Nephron progenitor cell (in vitro differentiated cells): ENCODE data around the gene PKP2.
"Not testable (repeated sequence)": the region's sequence is repeated elsewhere in the genome, so short reads cannot be mapped to it uniquely, and the experiment has no call there.

Source experiments
- DNase-seq: peaks from one replicate; pipeline ENCODE4 v3.0.0; 2021
- H3K27ac Mint-ChIP-seq: 2 replicates; pipeline ENCODE4 v1.8.0; 2021; ENCODE audit warnings: mild to moderate bottlenecking, moderate library complexity, mixed read lengths
- H3K27me3 Mint-ChIP-seq: 2 replicates; pipeline ENCODE4 v1.8.0; 2021; ENCODE audit warnings: mild to moderate bottlenecking, low read depth, mixed read lengths; ENCODE audit not compliant: poor library complexity
- H3K36me3 Mint-ChIP-seq: 2 replicates; pipeline ENCODE4 v1.8.0; 2021; ENCODE audit warnings: low read depth, mixed read lengths
- H3K4me1 Mint-ChIP-seq: 2 replicates; pipeline ENCODE4 v1.8.0; 2021; ENCODE audit warnings: mixed read lengths
- H3K4me3 Mint-ChIP-seq: 2 replicates; pipeline ENCODE4 v1.8.0; 2021; ENCODE audit warnings: mild to moderate bottlenecking, moderate library complexity, mixed read lengths
- H3K9me3 Mint-ChIP-seq: 2 replicates; pipeline ENCODE4 v1.8.0; 2021; ENCODE audit warnings: mild to moderate bottlenecking, moderate library complexity, mixed read lengths
- CTCF ChIP-seq: fragments of 200-600 bp; sonication (generic); IDR thresholded peaks from 2 replicates; pipeline ENCODE4 v1.5.0; 2021; ENCODE audit warnings: antibody characterized with exemption

Gene PKP2

GRCh38 chr12:32889011-32889760 is 7.4 kb downstream of the PKP2 start:
- H3K36me3 Mint-ChIP-seq, result no peaks in the 10 kb centered on the region
- H3K4me1 Mint-ChIP-seq, result peaks cover 53% of the 10 kb centered on the region
- H3K9me3 Mint-ChIP-seq, result no peaks in the 10 kb centered on the region
- H3K27me3 Mint-ChIP-seq, result peaks cover 10% of the 10 kb centered on the region
- H3K4me3 Mint-ChIP-seq, result no peak overlapping the region
- no peak overlapping the region for H3K27ac Mint-ChIP-seq
- TF ChIP-seq CTCF, result no peak
- no peak for DNase-seq

GRCh38 chr12:32887058-32887457 is 9.5 kb downstream of the PKP2 start:
- Mint-ChIP-seq H3K9me3 (no peaks in the 10 kb centered on the region), H3K27me3 (no peaks in the 10 kb centered on the region), H3K4me3 (no peak overlapping the region), H3K36me3 (no peaks in the 10 kb centered on the region), H3K27ac (no peak overlapping the region), H3K4me1 (peaks cover 51% of the 10 kb centered on the region)
- TF ChIP-seq CTCF, result no peak
- DNase-seq, result no peak

- peaks cover 53% of the 10 kb centered on the region for H3K4me1 Mint-ChIP-seq
- DNase-seq, result no peak
- no peaks in the 10 kb centered on the region for H3K27me3 Mint-ChIP-seq
- H3K36me3 Mint-ChIP-seq, result no peaks in the 10 kb centered on the region
- no peak overlapping the region for H3K4me3 Mint-ChIP-seq
- H3K9me3 Mint-ChIP-seq, result no peaks in the 10 kb centered on the region
- no peak for TF ChIP-seq CTCF
- no peak overlapping the region for H3K27ac Mint-ChIP-seq
These were observed 10.7 kb downstream of the PKP2 start for GRCh38 chr12:32885831-32886230.

DNA sequence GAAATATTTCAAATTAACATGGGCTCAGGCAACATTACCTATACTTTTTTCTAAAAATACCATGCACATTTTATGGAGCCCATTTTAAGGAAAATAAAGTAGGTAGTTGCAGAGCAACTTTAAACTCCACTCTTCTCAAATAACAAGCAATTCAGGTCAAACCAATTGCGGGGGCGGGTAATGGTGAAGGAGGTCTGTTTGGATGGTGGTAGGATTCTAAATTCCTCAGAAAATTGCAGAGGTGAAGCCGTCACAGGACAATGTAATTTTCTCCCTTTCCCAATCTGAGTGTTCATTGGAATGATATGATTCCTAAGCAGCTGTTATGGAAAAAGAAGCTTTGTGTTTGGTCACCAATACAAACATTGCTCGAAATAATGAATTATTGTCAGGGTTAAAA is 11.6 kb downstream of the PKP2 start:
- Mint-ChIP-seq H3K27ac (no peak overlapping the region), H3K4me3 (no peak overlapping the region), H3K36me3 (no peaks in the 10 kb centered on the region), H3K27me3 (no peaks in the 10 kb centered on the region), H3K4me1 (peaks cover 61% of the 10 kb centered on the region), H3K9me3 (no peaks in the 10 kb centered on the region)
- DNase-seq, result no peak
- no peak for TF ChIP-seq CTCF

DNA sequence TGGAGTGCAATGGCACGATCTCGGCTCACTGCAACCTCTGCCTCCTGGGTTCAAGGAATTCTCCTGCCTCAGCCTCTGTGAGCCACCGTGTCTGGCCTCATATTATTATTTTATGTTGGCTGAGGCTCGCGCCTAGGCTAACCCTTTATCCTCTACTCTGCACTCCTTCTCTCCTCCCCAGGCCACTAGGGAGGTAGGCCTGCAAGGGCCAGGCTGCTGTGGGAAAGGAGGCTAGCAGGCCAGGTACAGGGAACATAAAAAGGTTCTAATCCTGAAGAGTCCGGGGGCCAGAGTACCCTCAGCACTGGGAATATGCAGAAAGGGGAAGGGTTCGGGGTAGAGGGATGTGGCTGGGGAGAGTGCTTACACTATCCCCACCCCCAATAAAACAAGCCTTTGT is 14.9 kb downstream of the PKP2 start:
- no peaks in the 10 kb centered on the region for H3K27me3 Mint-ChIP-seq
- no peaks in the 10 kb centered on the region for H3K9me3 Mint-ChIP-seq
- H3K36me3 Mint-ChIP-seq, result no peaks in the 10 kb centered on the region
- TF ChIP-seq CTCF, result no peak
- H3K4me1 Mint-ChIP-seq, result peaks cover 58% of the 10 kb centered on the region
- no peak for DNase-seq
- H3K4me3 Mint-ChIP-seq, result no peak overlapping the region
- H3K27ac Mint-ChIP-seq, result no peak overlapping the region

GRCh38 chr12:32881107-32881506 is 15.5 kb downstream of the PKP2 start:
- no peaks in the 10 kb centered on the region for H3K36me3 Mint-ChIP-seq
- no peak overlapping the region for H3K27ac Mint-ChIP-seq
- no peaks in the 10 kb centered on the region for H3K27me3 Mint-ChIP-seq
- TF ChIP-seq CTCF, result no peak
- no peaks in the 10 kb centered on the region for H3K9me3 Mint-ChIP-seq
- H3K4me1 Mint-ChIP-seq, result peaks cover 55% of the 10 kb centered on the region
- no peak for DNase-seq
- H3K4me3 Mint-ChIP-seq, result no peak overlapping the region

DNA sequence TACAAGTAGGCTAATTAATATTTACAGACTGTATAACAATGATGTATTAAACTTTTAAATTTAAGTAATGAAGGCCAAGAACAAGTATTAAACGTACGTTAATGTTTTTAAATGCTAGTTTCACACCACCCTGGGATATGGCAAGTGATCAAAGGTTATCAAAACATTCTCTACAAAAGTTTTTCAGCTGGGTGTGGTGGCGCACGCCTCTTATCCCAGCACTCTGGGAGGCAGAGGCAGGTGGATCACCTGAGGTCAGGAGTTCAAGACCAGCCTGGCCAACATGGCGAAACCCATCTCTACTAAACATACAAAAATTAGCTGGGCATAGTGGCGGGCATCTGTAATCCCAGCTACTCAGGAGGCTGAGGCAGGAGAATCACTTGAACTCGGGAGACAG is 17.5 kb downstream of the PKP2 start:
- DNase-seq, H3K27ac Mint-ChIP-seq, H3K4me3 Mint-ChIP-seq, H3K9me3 Mint-ChIP-seq, H3K27me3 Mint-ChIP-seq, H3K36me3 Mint-ChIP-seq: not testable (repeated sequence)
- peaks cover 39% of the 10 kb centered on the region for H3K4me1 Mint-ChIP-seq
